Epithelial cell of esophagus (primary cell): ENCODE results near the gene GOLGA8K.
"Not testable (repeated sequence)": the region's sequence is repeated elsewhere in the genome, so short reads cannot be mapped to it uniquely, and the experiment has no call there.

ENCODE experiments used
- DNase-seq: peaks from one replicate; pipeline ENCODE4 v3.0.0; 2010; ENCODE audit warnings: low read depth
- H3K4me3 ChIP-seq: 2 replicates; pipeline ENCODE4 v1.5.1; 2011; ENCODE audit warnings: mild to moderate bottlenecking, low read length, control low read depth
- CTCF ChIP-seq: IDR thresholded peaks from 2 replicates; pipeline ENCODE4 v1.5.1; 2011; ENCODE audit warnings: low read depth, mild to moderate bottlenecking, low read length, control low read depth, inconsistent platforms; ENCODE audit not compliant: insufficient read depth; ENCODE audit errors: missing control alignments

GOLGA8K gene

GRCh38 chr15:32403192-32403591 is at the start of gene GOLGA8K:
Gene GOLGA8K (minus strand): TSS chr15:32403292. CDS start chr15:32403194, 98 bp downstream.
- not testable (repeated sequence) for DNase-seq, H3K4me3 ChIP-seq

GRCh38 chr15:32440445-32440977 is 37.4 kb upstream of the GOLGA8K start:
- DNase-seq, H3K4me3 ChIP-seq: not testable (repeated sequence)

- DNase-seq, H3K4me3 ChIP-seq: not testable (repeated sequence)
Measured at GRCh38 chr15:32434102-32434963, 31.2 kb upstream of the GOLGA8K start.

- DNase-seq, H3K4me3 ChIP-seq: not testable (repeated sequence)
Measured at GRCh38 chr15:32427635-32428034, 24.5 kb upstream of the GOLGA8K start.

- not testable (repeated sequence) for DNase-seq
Measured at GRCh38 chr15:32426511-32426910, 23.4 kb upstream of the GOLGA8K start.

GRCh38 chr15:32407903-32408302 is 4.8 kb upstream of the GOLGA8K start:
- not testable (repeated sequence) for DNase-seq, H3K4me3 ChIP-seq
- TF ChIP-seq CTCF: peak; percentile 18

More at GRCh38 chr15:32426511-32426910, 23.4 kb upstream of the GOLGA8K start:
- not testable (repeated sequence) for H3K4me3 ChIP-seq

- not testable (repeated sequence) for H3K4me3 ChIP-seq, DNase-seq
Measured at GRCh38 chr15:32396522-32396921, 6.6 kb downstream of the GOLGA8K start.

GRCh38 chr15:32394745-32395144 is 8.3 kb downstream of the GOLGA8K start:
- not testable (repeated sequence) for H3K4me3 ChIP-seq, DNase-seq

GRCh38 chr15:32388050-32388648 is 14.9 kb downstream of the GOLGA8K start:
- DNase-seq, H3K4me3 ChIP-seq: not testable (repeated sequence)

- not testable (repeated sequence) for DNase-seq
Measured at GRCh38 chr15:32385823-32386495, 17.1 kb downstream of the GOLGA8K start.

GRCh38 chr15:32374185-32374584 is 28.9 kb downstream of the GOLGA8K start:
- not testable (repeated sequence) for H3K4me3 ChIP-seq, DNase-seq

More at GRCh38 chr15:32385823-32386495, 17.1 kb downstream of the GOLGA8K start:
- H3K4me3 ChIP-seq: not testable (repeated sequence)

GRCh38 chr15:32373707-32374106 is 29.4 kb downstream of the GOLGA8K start:
- DNase-seq, H3K4me3 ChIP-seq: not testable (repeated sequence)

GRCh38 chr15:32372075-32372474 is 31.0 kb downstream of the GOLGA8K start:
- H3K4me3 ChIP-seq, DNase-seq: not testable (repeated sequence)

GRCh38 chr15:32370526-32370925 is 32.6 kb downstream of the GOLGA8K start:
- not testable (repeated sequence) for DNase-seq, H3K4me3 ChIP-seq

- not testable (repeated sequence) for DNase-seq, H3K4me3 ChIP-seq
Measured at GRCh38 chr15:32370064-32370463, 33.0 kb downstream of the GOLGA8K start.

- not testable (repeated sequence) for DNase-seq, H3K4me3 ChIP-seq
Measured at GRCh38 chr15:32366492-32366891, 36.6 kb downstream of the GOLGA8K start.

- not testable (repeated sequence) for H3K4me3 ChIP-seq, DNase-seq
Measured at GRCh38 chr15:32365955-32366354, 37.1 kb downstream of the GOLGA8K start.

- H3K4me3 ChIP-seq, DNase-seq: not testable (repeated sequence)
Measured at GRCh38 chr15:32364944-32365343, 38.1 kb downstream of the GOLGA8K start.
